NB4 (cell line): ENCODE results near the gene USP21.

Experiments used
- POLR2A ChIP-seq: IDR thresholded peaks from 2 replicates; pipeline ENCODE4 v1.6.1; 2011; ENCODE audit warnings: mild to moderate bottlenecking; ENCODE audit not compliant: insufficient read length; ENCODE audit errors: extremely low read depth
- TF ChIP-seq, protein P1 (sequence below): IDR thresholded peaks from one replicate; pipeline ENCODE4 v1.5.1; 2012; ENCODE audit warnings: low read depth, low read length
- TF ChIP-seq, protein P2 (sequence below): IDR thresholded peaks from 2 replicates; pipeline ENCODE4 v1.6.1; 2011; ENCODE audit warnings: low read depth, low read length

DNA sequence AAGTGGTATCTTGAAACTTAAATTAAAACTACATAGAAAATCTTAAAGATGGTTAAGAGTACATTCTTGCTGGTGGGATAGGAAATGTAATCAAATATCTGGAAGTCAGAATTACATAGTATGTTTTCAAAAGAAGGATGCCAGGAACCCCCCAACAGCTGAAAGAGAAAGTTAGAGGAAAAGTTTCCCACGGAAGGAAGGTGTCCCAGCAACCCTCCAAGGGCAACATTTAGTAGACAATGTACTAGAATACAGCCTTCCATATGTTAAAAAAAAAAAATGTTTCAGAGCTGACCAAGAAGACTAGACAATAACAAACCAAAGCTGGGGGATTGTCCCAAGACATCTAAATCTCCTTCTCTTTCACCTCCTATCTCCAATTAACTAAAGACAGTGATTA lies 29.0 kb upstream of the USP21 start:
- no peak for TF ChIP-seq POLR2A
- TF ChIP-seq, protein P1, sequence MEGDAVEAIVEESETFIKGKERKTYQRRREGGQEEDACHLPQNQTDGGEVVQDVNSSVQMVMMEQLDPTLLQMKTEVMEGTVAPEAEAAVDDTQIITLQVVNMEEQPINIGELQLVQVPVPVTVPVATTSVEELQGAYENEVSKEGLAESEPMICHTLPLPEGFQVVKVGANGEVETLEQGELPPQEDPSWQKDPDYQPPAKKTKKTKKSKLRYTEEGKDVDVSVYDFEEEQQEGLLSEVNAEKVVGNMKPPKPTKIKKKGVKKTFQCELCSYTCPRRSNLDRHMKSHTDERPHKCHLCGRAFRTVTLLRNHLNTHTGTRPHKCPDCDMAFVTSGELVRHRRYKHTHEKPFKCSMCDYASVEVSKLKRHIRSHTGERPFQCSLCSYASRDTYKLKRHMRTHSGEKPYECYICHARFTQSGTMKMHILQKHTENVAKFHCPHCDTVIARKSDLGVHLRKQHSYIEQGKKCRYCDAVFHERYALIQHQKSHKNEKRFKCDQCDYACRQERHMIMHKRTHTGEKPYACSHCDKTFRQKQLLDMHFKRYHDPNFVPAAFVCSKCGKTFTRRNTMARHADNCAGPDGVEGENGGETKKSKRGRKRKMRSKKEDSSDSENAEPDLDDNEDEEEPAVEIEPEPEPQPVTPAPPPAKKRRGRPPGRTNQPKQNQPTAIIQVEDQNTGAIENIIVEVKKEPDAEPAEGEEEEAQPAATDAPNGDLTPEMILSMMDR = no peak
- TF ChIP-seq, protein P2, sequence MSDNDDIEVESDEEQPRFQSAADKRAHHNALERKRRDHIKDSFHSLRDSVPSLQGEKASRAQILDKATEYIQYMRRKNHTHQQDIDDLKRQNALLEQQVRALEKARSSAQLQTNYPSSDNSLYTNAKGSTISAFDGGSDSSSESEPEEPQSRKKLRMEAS = no peak
